Activated T-cell treated with anti-CD3 and anti-CD28 coated beads, Interleukin-2, amount 50 U/mL, for 1 hour (primary cell): ENCODE results near the gene RPS6KL1.
A peak's percentile ranks its signal among the peaks of the same experiment; 100 is the strongest.

Experiments
- DNase-seq: peaks from one replicate; pipeline ENCODE4 v3.0.0-alpha.2; 2020

The RPS6KL1 gene

GRCh38 chr14:74952180-74952665, 29.2 kb upstream of the RPS6KL1 start:
- DNase-seq: no peak

GRCh38 chr14:74951443-74952179, 28.6 kb upstream of the RPS6KL1 start:
- no peak for DNase-seq

GRCh38 chr14:74950795-74951442, 27.9 kb upstream of the RPS6KL1 start:
- DNase-seq: no peak

- no peak for DNase-seq
Observed at GRCh38 chr14:74949859-74950573, 27.0 kb upstream of the RPS6KL1 start.

GRCh38 chr14:74949191-74949601, 26.1 kb upstream of the RPS6KL1 start:
- no peak for DNase-seq

GRCh38 chr14:74948228-74949175, 25.4 kb upstream of the RPS6KL1 start:
- no peak for DNase-seq

- no peak for DNase-seq
Observed at GRCh38 chr14:74947353-74948227, 24.5 kb upstream of the RPS6KL1 start.

- no peak for DNase-seq
Observed at GRCh38 chr14:74946659-74947281, 23.7 kb upstream of the RPS6KL1 start.

GRCh38 chr14:74945852-74946658, 23.0 kb upstream of the RPS6KL1 start:
- DNase-seq: peak; percentile 77

GRCh38 chr14:74945261-74945851, 22.3 kb upstream of the RPS6KL1 start:
- DNase-seq: no peak

GRCh38 chr14:74942608-74943007, 19.5 kb upstream of the RPS6KL1 start:
- no peak for DNase-seq

GRCh38 chr14:74942181-74942580, 19.1 kb upstream of the RPS6KL1 start:
- DNase-seq: no peak

GRCh38 chr14:74941676-74942097, 18.6 kb upstream of the RPS6KL1 start:
- peak; percentile 66 for DNase-seq

GRCh38 chr14:74940956-74941565, 18.0 kb upstream of the RPS6KL1 start:
- DNase-seq: no peak

GRCh38 chr14:74938531-74939495, 15.8 kb upstream of the RPS6KL1 start:
- no peak for DNase-seq

GRCh38 chr14:74937171-74937570, 14.1 kb upstream of the RPS6KL1 start:
- DNase-seq: no peak

GRCh38 chr14:74936731-74937130, 13.7 kb upstream of the RPS6KL1 start:
- no peak for DNase-seq

- no peak for DNase-seq
Observed at GRCh38 chr14:74936151-74936550, 13.1 kb upstream of the RPS6KL1 start.
